ENCODE results near the gene ANKFY1.

DNA sequence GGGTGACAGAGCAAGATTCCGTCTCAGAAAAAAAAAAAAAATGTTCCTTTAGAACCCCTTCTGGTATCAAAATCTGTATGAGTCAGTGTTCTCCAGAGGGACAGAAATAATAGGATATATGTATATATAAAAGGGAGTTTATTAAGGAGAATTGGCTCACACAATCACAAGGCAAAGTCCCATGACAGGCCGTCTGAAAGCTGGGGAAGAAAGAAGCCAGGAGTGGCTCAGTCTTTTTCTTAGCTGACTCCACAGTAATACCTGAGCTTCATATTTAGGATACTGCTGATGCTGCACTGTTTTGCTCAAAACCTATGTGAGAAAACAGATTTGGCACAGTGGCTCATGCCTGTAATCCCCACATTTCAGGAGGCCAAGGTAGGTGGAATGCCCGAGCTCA lies 143.4 kb downstream of the ANKFY1 start:
- TF ChIP-seq, protein P1, sequence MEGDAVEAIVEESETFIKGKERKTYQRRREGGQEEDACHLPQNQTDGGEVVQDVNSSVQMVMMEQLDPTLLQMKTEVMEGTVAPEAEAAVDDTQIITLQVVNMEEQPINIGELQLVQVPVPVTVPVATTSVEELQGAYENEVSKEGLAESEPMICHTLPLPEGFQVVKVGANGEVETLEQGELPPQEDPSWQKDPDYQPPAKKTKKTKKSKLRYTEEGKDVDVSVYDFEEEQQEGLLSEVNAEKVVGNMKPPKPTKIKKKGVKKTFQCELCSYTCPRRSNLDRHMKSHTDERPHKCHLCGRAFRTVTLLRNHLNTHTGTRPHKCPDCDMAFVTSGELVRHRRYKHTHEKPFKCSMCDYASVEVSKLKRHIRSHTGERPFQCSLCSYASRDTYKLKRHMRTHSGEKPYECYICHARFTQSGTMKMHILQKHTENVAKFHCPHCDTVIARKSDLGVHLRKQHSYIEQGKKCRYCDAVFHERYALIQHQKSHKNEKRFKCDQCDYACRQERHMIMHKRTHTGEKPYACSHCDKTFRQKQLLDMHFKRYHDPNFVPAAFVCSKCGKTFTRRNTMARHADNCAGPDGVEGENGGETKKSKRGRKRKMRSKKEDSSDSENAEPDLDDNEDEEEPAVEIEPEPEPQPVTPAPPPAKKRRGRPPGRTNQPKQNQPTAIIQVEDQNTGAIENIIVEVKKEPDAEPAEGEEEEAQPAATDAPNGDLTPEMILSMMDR (IDR thresholded peaks at IDR 0.05; ENCODE audit: extremely low read depth in 1 of 2, insufficient read depth in 1 of 2, low read depth in 1 of 2, low read length in 2 of 2): no peak
- no peak for TF ChIP-seq EZH2 (IDR thresholded peaks at IDR 0.05; ENCODE audit: borderline replicate concordance, low read depth, low read length, severe bottlenecking)

Measured in endothelial cell of umbilical vein (primary cell).